HG02943 (cell line): ENCODE results near the gene NFIA.
"Not testable (repeated sequence)": the region's sequence is repeated elsewhere in the genome, so short reads cannot be mapped to it uniquely, and the experiment has no call there.

ENCODE experiments used
- ATAC-seq: cut with Tn5 transposase; IDR thresholded peaks from one replicate; pipeline ENCODE4 v1.9.1; 2021; ENCODE audit warnings: mild to moderate bottlenecking, low read depth, moderate library complexity; ENCODE audit not compliant: unreplicated experiment

NFIA gene

GRCh38 chr1:61058483-61059245, 23.7 kb upstream of the NFIA start:
- no peak for ATAC-seq

- ATAC-seq = not testable (repeated sequence)
Observed at GRCh38 chr1:61061601-61062000, 20.8 kb upstream of the NFIA start.

- no peak for ATAC-seq
Observed at GRCh38 chr1:61064673-61065072, 17.7 kb upstream of the NFIA start.

- ATAC-seq = no peak
Observed at GRCh38 chr1:61067446-61068019, 14.8 kb upstream of the NFIA start.

GRCh38 chr1:61070054-61070453, 12.3 kb upstream of the NFIA start:
- ATAC-seq = no peak

- ATAC-seq = no peak
Observed at GRCh38 chr1:61071205-61072130, 10.9 kb upstream of the NFIA start.

GRCh38 chr1:61073871-61074270, 8.5 kb upstream of the NFIA start:
- no peak for ATAC-seq

- ATAC-seq = not testable (repeated sequence)
Observed at GRCh38 chr1:61075833-61076232, 6.5 kb upstream of the NFIA start.

GRCh38 chr1:61076728-61077675, 5.4 kb upstream of the NFIA start:
- ATAC-seq = peak; percentile 87

GRCh38 chr1:61077676-61078541, 4.5 kb upstream of the NFIA start:
- ATAC-seq = peak; percentile 60

- ATAC-seq = no peak
Observed at GRCh38 chr1:61078618-61079295, 3.6 kb upstream of the NFIA start.

- ATAC-seq = no peak
Observed at GRCh38 chr1:61079296-61079897, 3.0 kb upstream of the NFIA start.

- no peak for ATAC-seq
Observed at GRCh38 chr1:61079898-61080336, 2.4 kb upstream of the NFIA start.

- ATAC-seq = no peak
Observed at GRCh38 chr1:61080413-61081143, 1.8 kb upstream of the NFIA start.

GRCh38 chr1:61081144-61081685, 1.1 kb upstream of the NFIA start:
- ATAC-seq = no peak

- ATAC-seq = no peak
Observed at GRCh38 chr1:61081686-61082310, 563 bp upstream of the NFIA start.
